Right forelimb (tissue), 1 donor: ENCODE measurements around the gene C5orf46.

Source experiments
- DNase-seq: peaks from one replicate; pipeline ENCODE4 v3.0.0-alpha.2; 2018

The C5orf46 gene

GRCh38 chr5:147856801-147857200 lies 49.5 kb downstream of the C5orf46 start:
- DNase-seq = no peak

- DNase-seq = no peak
Observed at GRCh38 chr5:147855774-147856069, 50.6 kb downstream of the C5orf46 start.

DNA sequence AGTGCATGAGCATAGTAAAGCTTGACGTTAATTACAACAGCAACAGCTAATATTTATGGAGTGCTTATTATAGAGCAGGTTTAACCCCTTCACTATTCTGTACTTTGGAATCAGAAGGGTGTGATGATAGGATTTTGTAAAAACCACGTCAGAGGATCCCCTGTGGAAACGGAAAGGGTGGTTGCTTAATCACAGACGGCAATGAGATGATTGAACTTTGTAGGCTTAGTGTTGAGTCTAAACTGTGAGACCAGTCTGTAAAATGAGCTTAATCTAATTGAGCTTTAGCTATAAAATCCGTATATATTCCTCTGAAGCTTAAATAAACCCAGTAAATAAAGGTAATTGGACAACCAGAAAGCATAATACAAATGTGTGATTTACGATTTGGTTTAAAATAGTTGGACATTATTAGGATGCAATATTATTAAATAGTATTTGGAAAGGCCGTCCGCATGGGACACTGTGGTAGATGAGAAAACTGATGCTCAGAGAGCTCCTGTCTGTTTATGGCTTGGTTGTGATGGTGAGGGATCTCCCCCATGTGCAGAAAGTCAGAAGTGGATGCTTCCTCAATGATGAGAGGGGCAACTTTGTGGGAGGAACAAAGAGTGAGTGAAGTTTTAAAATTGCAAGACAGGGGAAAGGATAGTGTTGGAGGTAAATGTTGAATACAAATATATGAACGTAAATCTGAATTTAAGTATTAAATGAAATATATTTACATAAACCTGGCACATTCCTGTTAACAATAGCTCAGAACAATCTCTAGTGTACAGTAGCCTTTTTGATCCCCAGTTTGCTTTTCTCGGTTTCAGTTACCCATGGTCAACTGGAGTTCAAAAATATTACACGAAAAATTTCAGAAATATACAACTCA lies 51.2 kb downstream of the C5orf46 start:
- DNase-seq = no peak

DNA sequence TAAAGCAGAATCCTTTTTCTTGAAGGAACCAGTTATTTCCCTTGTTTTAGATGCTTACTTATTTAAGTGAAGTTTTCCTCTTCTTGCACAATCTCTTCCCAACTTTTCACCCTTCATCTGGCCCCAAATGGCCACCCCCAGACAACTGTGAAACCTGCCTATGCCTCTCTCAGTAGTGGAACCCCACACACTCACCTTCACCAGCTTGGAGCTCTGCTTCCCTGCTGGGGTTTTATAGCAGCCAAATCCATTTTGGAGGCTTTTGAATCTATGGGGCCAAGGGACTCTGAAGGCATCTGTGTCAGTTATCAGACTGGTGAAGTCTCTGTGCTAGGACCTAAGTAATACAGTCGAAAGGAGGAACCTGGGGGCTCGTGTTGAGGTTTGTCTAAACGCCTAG lies 52.0 kb downstream of the C5orf46 start:
- no peak for DNase-seq

DNA sequence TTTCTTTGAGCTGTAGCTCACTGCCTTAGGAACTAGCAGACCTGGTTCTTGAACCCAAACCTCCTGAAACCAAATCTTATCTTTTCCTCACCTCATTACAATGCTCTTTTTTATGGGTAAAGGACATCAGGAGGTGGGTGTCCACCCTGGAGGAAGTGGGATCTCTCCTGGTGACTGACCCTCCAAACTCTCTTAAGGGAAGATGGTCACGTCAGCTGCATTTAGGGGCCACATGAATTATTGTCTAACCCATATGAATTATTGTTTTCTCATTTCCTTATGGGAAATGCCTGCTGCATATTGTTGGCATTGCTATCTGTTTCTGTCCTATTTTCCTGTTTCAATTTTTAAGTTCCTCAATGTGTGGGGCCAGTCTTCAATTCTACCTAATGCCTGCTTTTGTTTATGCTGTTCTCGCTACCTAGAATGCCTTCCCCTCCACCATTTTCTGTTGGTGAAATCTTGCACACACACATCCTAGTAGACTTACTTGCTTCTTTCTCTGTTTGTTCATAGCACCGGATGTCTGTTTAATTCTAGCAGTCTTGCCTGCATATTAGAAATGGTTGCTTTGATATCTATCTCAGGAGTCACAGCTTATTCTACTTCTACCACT lies 52.9 kb downstream of the C5orf46 start:
- DNase-seq = no peak

GRCh38 chr5:147852365-147852764 lies 54.0 kb downstream of the C5orf46 start:
- no peak for DNase-seq

DNA sequence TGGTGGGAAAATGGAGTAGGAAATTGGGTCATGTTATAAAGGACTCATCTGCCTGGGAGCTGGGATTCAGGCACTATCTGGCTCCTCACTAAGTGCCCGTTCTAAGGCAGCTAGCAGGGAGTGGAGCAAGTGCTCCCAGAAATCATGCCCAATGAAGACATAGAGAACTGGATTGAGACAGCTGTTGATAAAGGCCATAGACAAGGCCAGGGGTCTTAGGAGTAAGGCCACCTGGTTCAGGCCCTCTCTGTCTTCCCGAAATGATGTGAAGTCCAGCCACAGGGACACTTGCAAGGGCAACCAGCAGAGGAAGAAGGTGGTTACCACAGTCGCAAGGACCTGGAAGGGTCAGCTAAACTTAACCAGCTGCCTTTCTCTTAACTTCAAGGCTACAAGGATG lies 54.8 kb downstream of the C5orf46 start:
- DNase-seq = no peak

DNA sequence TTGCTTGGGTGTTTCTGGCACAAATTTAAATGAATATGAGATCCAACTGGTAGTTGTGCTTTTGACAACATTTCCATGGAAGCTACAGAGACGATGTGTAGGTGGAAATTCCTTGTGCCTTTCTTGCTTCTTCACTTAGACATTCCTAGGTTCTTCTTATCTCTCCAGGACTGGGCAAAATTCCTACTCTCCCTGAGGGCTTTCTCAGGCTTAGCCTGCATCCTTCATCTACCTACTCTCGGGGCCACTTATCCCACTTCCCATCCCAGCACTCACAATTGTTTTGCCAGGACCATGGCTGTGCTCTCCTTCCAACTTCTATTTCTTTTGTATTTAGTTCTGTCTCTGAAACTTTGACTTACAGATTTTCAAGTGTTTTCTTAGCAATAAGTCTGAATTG lies 57.1 kb downstream of the C5orf46 start:
- DNase-seq = no peak

GRCh38 chr5:147845618-147846017 lies 60.7 kb downstream of the C5orf46 start:
- DNase-seq = no peak

DNA sequence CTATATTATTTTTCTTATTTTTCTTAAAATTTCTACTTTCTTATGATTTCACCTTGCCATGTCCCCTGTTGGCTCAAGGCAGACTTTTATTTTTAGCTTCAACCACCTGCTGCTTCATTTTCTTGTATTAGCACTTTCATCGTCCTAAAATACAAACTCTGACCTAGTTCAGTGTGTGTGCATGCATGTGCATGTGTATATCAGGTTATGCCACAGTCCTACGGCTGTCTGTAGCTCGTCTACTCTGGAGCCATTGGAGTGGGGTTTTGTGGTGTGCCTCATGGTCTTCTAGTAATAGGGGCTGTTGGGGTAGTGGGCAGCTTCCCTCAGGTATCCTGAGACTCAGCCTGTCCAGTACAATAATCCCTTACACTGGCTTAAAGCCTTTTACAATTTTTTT lies 61.5 kb downstream of the C5orf46 start:
- no peak for DNase-seq

- no peak for DNase-seq
Observed at GRCh38 chr5:147842869-147843268, 63.5 kb downstream of the C5orf46 start.
